Measurements from ENCODE around the gene PCSK4. TPM values are rescaled to one million over a fixed set of nuclear protein-coding genes. Genes with fewer than 3 reads are reported as not detected.

The PCSK4 gene
- polyA plus RNA-seq, 1 of the 3 experiments (the other 2 are of a cell fraction): 6.6 TPM

- CTCF ChIA-PET: no interaction called here
- no peaks in the 10 kb centered on the region for H3K27me3 ChIP-seq (ENCODE audit: insufficient read depth)
Observed at GRCh38 chr19:1470055-1470304, 20.2 kb downstream of the PCSK4 start.

GRCh38 chr19:1469255-1470054, 20.7 kb downstream of the PCSK4 start:
- POLR2A ChIA-PET: no interaction called here
- Histone ChIP-seq H3K4me2 (no peak overlapping the region), H3K27me3 (ENCODE audit: insufficient read depth) (no peaks in the 10 kb centered on the region), H3K79me2 (ENCODE audit: insufficient read depth) (peaks cover 8% of the 10 kb centered on the region; the same call in 1 of the 2 replicates), H3K27ac (ENCODE audit: low read depth in 2 of 2, low read length in 1 of 2) (no peak overlapping the region; a peak in 1 of 4 replicates), H3K4me3 (ENCODE audit: low read depth in 2 of 2, low read length in 1 of 2) (no peak overlapping the region), H3K36me3 (replicated peaks in 1 of 2; ENCODE audit: control insufficient read depth in 1 of 2, insufficient read depth in 2 of 2, low read length in 1 of 2) (peaks cover 0 to 22% of the 10 kb centered on the region in 2 experiments), H3F3A (replicated peaks; ENCODE audit: insufficient read depth) (no peaks in the 10 kb centered on the region), H4K20me1 (ENCODE audit: insufficient read depth) (peaks cover 23% of the 10 kb centered on the region), H2AFZ (ENCODE audit: low read depth) (no peak overlapping the region), H3K9me3 (no peaks in the 10 kb centered on the region), H3K9me2 (no peaks in the 10 kb centered on the region), H3K9ac (no peak overlapping the region), H3K4me1 (ENCODE audit: control insufficient read depth in 1 of 2, insufficient read depth in 2 of 2, low read depth in 1 of 2, low read length in 1 of 2) (peaks cover 0 to 14% of the 10 kb centered on the region in 2 experiments; a peak in 1 of 4 replicates)
- CTCF ChIA-PET: interaction anchor here (2.7 kb wide), 1 partner anchor 24 kb away, joined by 11 read pairs; no protein-coding TSS in a partner anchor
- no peak for TF ChIP-seq EZH2phosphoT487 (IDR thresholded peaks at IDR 0.05; ENCODE audit: borderline replicate concordance, low read depth)
- no peak for TF ChIP-seq USF2 (IDR thresholded peaks at IDR 0.05; ENCODE audit: borderline replicate concordance, low read depth, low read length)
- TF ChIP-seq CHD2 (IDR thresholded peaks at IDR 0.05; ENCODE audit: low read length, partially characterized antibody): no peak
- TF ChIP-seq RCOR1 (IDR thresholded peaks at IDR 0.05; ENCODE audit: low read length): no peak
- 94% methylated on average over 51 of the region's 117 CpGs for WGBS (ENCODE audit: low lambda C conversion rate)
- no peak for DNase-seq

More at GRCh38 chr19:1470055-1470304, 20.2 kb downstream of the PCSK4 start:
- WGBS (ENCODE audit: low lambda C conversion rate): 60% methylated on average over 1 of the region's 22 CpGs
- Histone ChIP-seq H3K4me2 (no peak overlapping the region), H3K4me1 (ENCODE audit: control insufficient read depth in 1 of 2, insufficient read depth in 2 of 2, low read depth in 1 of 2, low read length in 1 of 2) (peaks cover 0 to 14% of the 10 kb centered on the region in 2 experiments; a peak in 1 of 4 replicates), H3K27ac (ENCODE audit: low read depth in 2 of 2, low read length in 1 of 2) (no peak overlapping the region; a peak in 1 of 4 replicates), H3K36me3 (replicated peaks in 1 of 2; ENCODE audit: control insufficient read depth in 1 of 2, insufficient read depth in 2 of 2, low read length in 1 of 2) (peaks cover 0 to 28% of the 10 kb centered on the region in 2 experiments), H3K9me2 (no peaks in the 10 kb centered on the region), H4K20me1 (ENCODE audit: insufficient read depth) (peaks cover 26% of the 10 kb centered on the region), H3K79me2 (ENCODE audit: insufficient read depth) (peaks cover 11% of the 10 kb centered on the region; the same call in 1 of the 2 replicates), H3K9ac (no peak overlapping the region), H3F3A (replicated peaks; ENCODE audit: insufficient read depth) (no peaks in the 10 kb centered on the region), H3K4me3 (ENCODE audit: low read depth in 2 of 2, low read length in 1 of 2) (no peak overlapping the region), H2AFZ (ENCODE audit: low read depth) (no peak overlapping the region), H3K9me3 (no peaks in the 10 kb centered on the region)
- POLR2A ChIA-PET: no interaction called here
- DNase-seq: no peak
- TF ChIP-seq CHD2 (IDR thresholded peaks at IDR 0.05; ENCODE audit: low read length, partially characterized antibody): no peak
- no peak for TF ChIP-seq IRF3 (IDR thresholded peaks at IDR 0.05; ENCODE audit: low read depth, low read length)
- no peak for TF ChIP-seq RCOR1 (IDR thresholded peaks at IDR 0.05; ENCODE audit: low read length)
- TF ChIP-seq RAD21 (IDR thresholded peaks at IDR 0.05; ENCODE audit: low read length): no peak
- TF ChIP-seq RXRA (IDR thresholded peaks at IDR 0.05; ENCODE audit: borderline replicate concordance, low read depth): no peak
- TF ChIP-seq FOXM1 (IDR thresholded peaks at IDR 0.05; ENCODE audit: low read depth): no peak
- TF ChIP-seq ZBTB33 (IDR thresholded peaks at IDR 0.05; ENCODE audit: borderline replicate concordance, low read depth): no peak

Data from SK-N-SH (cell line).